Endodermal cell (in vitro differentiated cells): ENCODE results near the gene RBM4. TPM values are rescaled to one million over a fixed set of nuclear protein-coding genes. Genes with fewer than 3 reads are reported as not detected.

Experiments used
- DNase-seq: peaks from one replicate; pipeline ENCODE4 v3.0.0-alpha.2; 2017
- H3K27ac ChIP-seq: 2 replicates; pipeline ENCODE4 v1.5.1; 2013; ENCODE audit warnings: mild to moderate bottlenecking, low read depth, low read length, moderate library complexity
- H3K27me3 ChIP-seq: 2 replicates; pipeline ENCODE4 v1.6.1; 2013; ENCODE audit warnings: mild to moderate bottlenecking, low read length, moderate library complexity; ENCODE audit not compliant: insufficient read depth, control insufficient read depth, poor library complexity, severe bottlenecking
- H3K36me3 ChIP-seq: 2 replicates; pipeline ENCODE4 v1.7.0; 2013; ENCODE audit warnings: mild to moderate bottlenecking, low read length, moderate library complexity; ENCODE audit not compliant: control insufficient read depth, insufficient read depth
- H3K4me1 ChIP-seq: one replicate; pipeline ENCODE4 v1.7.0; 2013; ENCODE audit warnings: low read length; ENCODE audit not compliant: control insufficient read depth, insufficient read depth
- H3K4me3 ChIP-seq: 2 replicates; pipeline ENCODE4 v1.5.1; 2013; ENCODE audit warnings: mild to moderate bottlenecking, low read length, moderate library complexity
- H3K9ac ChIP-seq: 2 replicates; pipeline ENCODE4 v1.6.1; 2013; ENCODE audit warnings: mild to moderate bottlenecking, low read length, moderate library complexity; ENCODE audit not compliant: poor library complexity, severe bottlenecking; ENCODE audit errors: extremely low read depth
- H3K9me3 ChIP-seq: 2 replicates; pipeline ENCODE4 v1.6.1; 2013; ENCODE audit warnings: mild to moderate bottlenecking, low read length, moderate library complexity; ENCODE audit not compliant: control insufficient read depth
- H3K27ac Mint-ChIP-seq: 2 replicates; pipeline ENCODE4 v1.8.0; 2020; ENCODE audit warnings: mixed read lengths
- H3K27me3 Mint-ChIP-seq: 2 replicates; pipeline ENCODE4 v1.8.0; 2021; ENCODE audit warnings: mild to moderate bottlenecking, mixed read lengths; ENCODE audit not compliant: insufficient read depth
- H3K36me3 Mint-ChIP-seq: 2 replicates; pipeline ENCODE4 v1.8.0; 2020; ENCODE audit warnings: low read depth, mixed read lengths
- H3K4me1 Mint-ChIP-seq: 2 replicates; pipeline ENCODE4 v1.8.0; 2020; ENCODE audit warnings: mixed read lengths
- H3K4me3 Mint-ChIP-seq: 2 replicates; pipeline ENCODE4 v1.8.0; 2020; ENCODE audit warnings: mild to moderate bottlenecking, moderate library complexity, mixed read lengths
- H3K9me3 Mint-ChIP-seq: 2 replicates; pipeline ENCODE4 v1.8.0; 2020; ENCODE audit warnings: mild to moderate bottlenecking, mixed read lengths
- WGBS, 2 experiments: methylation state at CpG; one replicate each; pipeline versions ENCODE4 v1.1.5 to v1.1.7; 2013; ENCODE audit warnings: missing lambda C conversion rate in 2 of 2, mixed read lengths in 1 of 2; ENCODE audit not compliant: insufficient coverage in 1 of 2, insufficient read length in 1 of 2; 5-methylcytosine and 5-hydroxymethylcytosine counted together
- total RNA-seq, 2 donors: library from RNA; stranded (reverse); fragmentation: NEBNext Ultra II Directional in 1 of 2; extraction: Animal tissue kit (Norgen Biotek cat#: 25700) in 1 of 2; gene quantifications; 2 replicates in 1 of 2; 3 replicates in 1 of 2; pipeline ENCODE4 v1.2.1, GENCODE V29; 2021
- TF ChIP-seq, protein P1 (sequence below): fragments of 200-600 bp; sonication (generic); conservative IDR thresholded peaks from 2 replicates; pipeline ENCODE4 v1.5.0; 2021; ENCODE audit warnings: antibody characterized with exemption, mild to moderate bottlenecking

Gene RBM4
- total RNA-seq, 2 donors from 2014 or later, result 151 to 191 TPM

DNA sequence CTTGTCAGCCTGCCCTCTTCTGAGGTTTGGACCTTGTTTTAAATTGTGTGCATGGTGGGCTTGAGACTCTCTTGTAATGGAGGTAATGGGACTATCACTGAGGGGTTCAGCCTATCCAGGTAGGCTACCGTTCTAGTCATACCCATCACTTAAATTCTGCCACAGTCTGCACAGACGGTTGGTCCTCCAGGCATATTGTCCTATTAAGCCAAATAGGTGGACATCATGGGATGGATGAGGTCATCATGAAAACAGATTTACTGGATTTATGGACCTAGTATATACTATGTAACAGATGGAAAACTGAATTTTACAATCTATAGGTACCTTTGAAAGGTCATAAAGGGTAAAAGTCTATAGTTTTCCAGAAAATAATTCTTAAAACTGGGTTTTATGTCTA, 9.1 kb upstream of the RBM4 start:
- Mint-ChIP-seq H3K36me3 (peaks cover 80% of the 10 kb centered on the region), H3K4me1 (no peaks in the 10 kb centered on the region), H3K9me3 (no peaks in the 10 kb centered on the region), H3K4me3 (no peak overlapping the region), H3K27ac (no peak overlapping the region), H3K27me3 (no peaks in the 10 kb centered on the region)
- no peaks in the 10 kb centered on the region for H3K27me3 ChIP-seq
- no peak for DNase-seq
- H3K36me3 ChIP-seq, result peaks cover 93% of the 10 kb centered on the region
- WGBS, 2 experiments, result 100% methylated on average over 1 to 2 of the region's 2 CpGs
- no peak overlapping the region for H3K4me3 ChIP-seq
- no peak overlapping the region for H3K27ac ChIP-seq
- no peaks in the 10 kb centered on the region for H3K4me1 ChIP-seq
- no peak overlapping the region for H3K9ac ChIP-seq
- H3K9me3 ChIP-seq, result no peaks in the 10 kb centered on the region
- TF ChIP-seq, protein P1, sequence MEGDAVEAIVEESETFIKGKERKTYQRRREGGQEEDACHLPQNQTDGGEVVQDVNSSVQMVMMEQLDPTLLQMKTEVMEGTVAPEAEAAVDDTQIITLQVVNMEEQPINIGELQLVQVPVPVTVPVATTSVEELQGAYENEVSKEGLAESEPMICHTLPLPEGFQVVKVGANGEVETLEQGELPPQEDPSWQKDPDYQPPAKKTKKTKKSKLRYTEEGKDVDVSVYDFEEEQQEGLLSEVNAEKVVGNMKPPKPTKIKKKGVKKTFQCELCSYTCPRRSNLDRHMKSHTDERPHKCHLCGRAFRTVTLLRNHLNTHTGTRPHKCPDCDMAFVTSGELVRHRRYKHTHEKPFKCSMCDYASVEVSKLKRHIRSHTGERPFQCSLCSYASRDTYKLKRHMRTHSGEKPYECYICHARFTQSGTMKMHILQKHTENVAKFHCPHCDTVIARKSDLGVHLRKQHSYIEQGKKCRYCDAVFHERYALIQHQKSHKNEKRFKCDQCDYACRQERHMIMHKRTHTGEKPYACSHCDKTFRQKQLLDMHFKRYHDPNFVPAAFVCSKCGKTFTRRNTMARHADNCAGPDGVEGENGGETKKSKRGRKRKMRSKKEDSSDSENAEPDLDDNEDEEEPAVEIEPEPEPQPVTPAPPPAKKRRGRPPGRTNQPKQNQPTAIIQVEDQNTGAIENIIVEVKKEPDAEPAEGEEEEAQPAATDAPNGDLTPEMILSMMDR, result no peak

DNA sequence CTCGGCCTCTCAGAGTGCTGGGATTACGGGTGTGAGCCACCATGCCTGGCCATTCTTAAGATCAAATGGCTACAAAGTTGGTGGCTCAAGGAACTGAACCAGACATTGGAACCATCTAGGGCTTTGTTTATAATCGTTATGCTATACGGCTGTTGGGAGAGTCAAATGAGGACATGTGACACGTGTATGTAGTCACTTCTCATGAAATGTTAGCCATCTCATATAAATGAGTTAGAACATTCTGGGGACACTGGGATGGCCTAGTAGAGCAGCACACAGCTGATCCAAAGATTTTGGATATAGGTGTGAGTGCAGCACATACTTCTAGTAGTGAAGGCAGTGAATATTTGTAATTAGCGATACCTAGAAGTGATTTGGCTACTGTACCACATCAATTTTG, 6.6 kb upstream of the RBM4 start:
- 98% methylated on average over 6 of the region's 6 CpGs for WGBS, 2 experiments
- Mint-ChIP-seq H3K36me3 (peaks cover 74% of the 10 kb centered on the region), H3K4me3 (no peak overlapping the region), H3K27ac (no peak overlapping the region), H3K27me3 (no peaks in the 10 kb centered on the region), H3K4me1 (no peaks in the 10 kb centered on the region), H3K9me3 (peaks cover 2% of the 10 kb centered on the region)
- Histone ChIP-seq H3K9ac (no peak overlapping the region), H3K9me3 (no peaks in the 10 kb centered on the region), H3K27me3 (no peaks in the 10 kb centered on the region), H3K4me1 (no peaks in the 10 kb centered on the region), H3K36me3 (peaks cover 80% of the 10 kb centered on the region), H3K27ac (no peak overlapping the region), H3K4me3 (no peak overlapping the region)
- TF ChIP-seq, protein P1, result no peak
- DNase-seq, result no peak

DNA sequence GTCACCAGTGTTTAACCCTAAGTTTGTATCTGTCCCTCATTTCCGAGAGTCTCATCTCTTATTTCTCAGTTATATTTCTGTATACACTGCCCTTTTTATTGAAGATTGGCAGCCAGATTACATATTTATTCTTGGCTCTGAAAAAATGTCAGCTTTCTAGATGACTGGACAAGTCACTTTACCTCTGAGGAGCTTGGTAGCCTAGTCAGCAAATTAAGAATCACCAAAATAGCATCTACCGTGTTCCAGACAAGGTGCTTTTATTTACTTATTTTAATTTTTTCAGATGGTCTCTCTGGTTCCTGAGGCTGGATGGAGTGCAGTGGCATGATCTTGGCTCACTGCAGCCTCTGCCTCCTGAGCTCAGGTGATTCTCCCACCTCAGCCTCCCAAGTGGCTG, 5.6 kb upstream of the RBM4 start:
- Histone ChIP-seq H3K4me1 (no peaks in the 10 kb centered on the region), H3K9ac (no peak overlapping the region), H3K27me3 (no peaks in the 10 kb centered on the region), H3K27ac (no peak overlapping the region), H3K36me3 (peaks cover 71% of the 10 kb centered on the region), H3K9me3 (no peaks in the 10 kb centered on the region), H3K4me3 (no peak overlapping the region)
- DNase-seq, result no peak
- H3K4me1 Mint-ChIP-seq, result peaks cover 7% of the 10 kb centered on the region
- 98% methylated on average over 2 of the region's 2 CpGs; no CpG with 5 or more reads in 1 of the 2 experiments for WGBS, 2 experiments
- peaks cover 2% of the 10 kb centered on the region for H3K9me3 Mint-ChIP-seq
- H3K27me3 Mint-ChIP-seq, result no peaks in the 10 kb centered on the region
- H3K27ac Mint-ChIP-seq, result no peak overlapping the region
- peaks cover 65% of the 10 kb centered on the region for H3K36me3 Mint-ChIP-seq
- no peak overlapping the region for H3K4me3 Mint-ChIP-seq
- TF ChIP-seq, protein P1, result no peak
